Measurements from ENCODE around the gene TFRC. TPM values are rescaled to one million over a fixed set of nuclear protein-coding genes. Genes with fewer than 3 reads are reported as not detected.
"Not testable (repeated sequence)": the region's sequence is repeated elsewhere in the genome, so short reads cannot be mapped to it uniquely, and the experiment has no call there.

Gene TFRC
- total RNA-seq, 3 donors from 2014 or later: 119 to 225 (median 167) TPM

DNA sequence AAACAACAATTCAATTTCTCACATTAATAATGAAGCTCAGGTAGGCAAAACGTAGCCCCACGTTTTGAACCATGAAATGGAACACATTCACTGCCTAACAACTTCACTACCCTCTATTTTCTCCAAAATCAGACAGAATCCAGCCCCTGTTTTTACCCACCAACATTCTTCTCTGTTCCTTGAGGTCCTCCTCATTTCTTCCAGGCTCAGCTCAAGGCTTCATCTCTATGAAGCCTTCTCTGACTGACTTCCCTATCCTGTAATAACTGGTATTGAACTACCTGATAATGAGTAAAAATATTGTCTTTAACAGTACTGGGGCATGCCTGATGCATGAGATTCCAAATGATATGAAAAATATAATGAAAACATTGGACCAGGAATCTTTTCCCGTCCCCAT is 2.2 kb downstream of the TFRC start:
- TF ChIP-seq, protein P1, sequence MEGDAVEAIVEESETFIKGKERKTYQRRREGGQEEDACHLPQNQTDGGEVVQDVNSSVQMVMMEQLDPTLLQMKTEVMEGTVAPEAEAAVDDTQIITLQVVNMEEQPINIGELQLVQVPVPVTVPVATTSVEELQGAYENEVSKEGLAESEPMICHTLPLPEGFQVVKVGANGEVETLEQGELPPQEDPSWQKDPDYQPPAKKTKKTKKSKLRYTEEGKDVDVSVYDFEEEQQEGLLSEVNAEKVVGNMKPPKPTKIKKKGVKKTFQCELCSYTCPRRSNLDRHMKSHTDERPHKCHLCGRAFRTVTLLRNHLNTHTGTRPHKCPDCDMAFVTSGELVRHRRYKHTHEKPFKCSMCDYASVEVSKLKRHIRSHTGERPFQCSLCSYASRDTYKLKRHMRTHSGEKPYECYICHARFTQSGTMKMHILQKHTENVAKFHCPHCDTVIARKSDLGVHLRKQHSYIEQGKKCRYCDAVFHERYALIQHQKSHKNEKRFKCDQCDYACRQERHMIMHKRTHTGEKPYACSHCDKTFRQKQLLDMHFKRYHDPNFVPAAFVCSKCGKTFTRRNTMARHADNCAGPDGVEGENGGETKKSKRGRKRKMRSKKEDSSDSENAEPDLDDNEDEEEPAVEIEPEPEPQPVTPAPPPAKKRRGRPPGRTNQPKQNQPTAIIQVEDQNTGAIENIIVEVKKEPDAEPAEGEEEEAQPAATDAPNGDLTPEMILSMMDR (IDR thresholded peaks at IDR 0.05): no peak

DNA sequence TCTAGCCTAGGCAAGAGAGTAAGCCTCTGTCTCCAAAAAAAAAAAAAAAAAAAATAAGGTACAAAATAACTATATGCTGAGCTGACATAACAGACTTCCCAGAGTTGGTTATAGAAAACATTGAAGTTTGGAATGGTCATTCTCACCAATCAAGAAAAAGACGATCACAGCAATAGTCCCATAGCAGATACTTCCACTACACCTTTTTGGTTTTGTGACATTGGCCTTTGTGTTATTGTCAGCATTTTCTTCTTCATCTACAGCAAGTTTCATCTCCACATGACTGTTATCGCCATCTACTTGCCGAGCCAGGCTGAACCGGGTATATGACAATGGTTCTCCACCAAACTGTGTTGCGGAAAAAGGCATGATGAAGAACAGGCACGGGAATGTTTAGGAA is 6.9 kb downstream of the TFRC start:
- no peak overlapping the region for H3K4me3 ChIP-seq
- no peak for DNase-seq
- H3K4me1 ChIP-seq (ENCODE audit: low read depth): peaks cover 10% of the 10 kb centered on the region
- H3K36me3 ChIP-seq (ENCODE audit: low read depth): peaks cover 8% of the 10 kb centered on the region
- intact Hi-C loops (cut with DNase I, micrococcal nuclease): no loop called here
- no peak for ATAC-seq
- TF ChIP-seq, protein P1 (IDR thresholded peaks at IDR 0.05): no peak
- H3K9me3 ChIP-seq: no peaks in the 10 kb centered on the region

More for the DNA sequence above, 2.2 kb downstream of the TFRC start:
- no peak for DNase-seq
- Histone ChIP-seq H3K4me1 (ENCODE audit: low read depth) (peaks cover 29% of the 10 kb centered on the region), H3K9me3 (no peaks in the 10 kb centered on the region), H3K4me3 (no peak overlapping the region), H3K36me3 (ENCODE audit: low read depth) (no peaks in the 10 kb centered on the region)
- no peak for ATAC-seq
- intact Hi-C loops (cut with DNase I, micrococcal nuclease): no loop called here

DNA sequence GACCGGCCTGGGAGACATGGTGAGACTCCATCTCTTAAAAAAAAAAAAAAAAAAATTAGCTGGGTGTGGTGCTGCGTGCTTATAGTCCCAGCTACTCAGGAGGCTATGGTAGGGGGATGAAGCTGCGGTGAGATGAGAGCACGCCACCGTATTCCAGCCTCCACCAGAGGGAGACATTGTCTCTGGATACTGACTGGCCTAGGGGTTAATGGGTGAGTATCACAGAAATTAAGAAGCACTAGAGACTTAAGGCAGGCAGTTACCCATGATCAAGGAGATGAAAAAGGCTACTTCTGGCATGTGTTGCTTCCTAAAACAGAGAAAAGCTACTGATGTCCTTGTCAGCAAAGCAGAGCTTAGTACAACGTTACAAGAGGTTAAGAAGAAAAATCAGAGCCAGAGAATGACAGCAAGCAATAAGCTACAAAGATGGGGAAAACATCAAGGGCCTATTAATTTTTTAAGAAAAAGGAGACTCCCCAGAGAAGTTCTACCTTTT is 8.6 kb downstream of the TFRC start:
- ATAC-seq: peak; percentile 94
- TF ChIP-seq, protein P1 (IDR thresholded peaks at IDR 0.05): peak; percentile 52
- intact Hi-C loops (cut with DNase I, micrococcal nuclease): loop anchor here (5.0 kb wide), 1 partner anchor 124 kb away; no protein-coding TSS in a partner anchor
- H3K4me1 ChIP-seq (ENCODE audit: low read depth): no peaks in the 10 kb centered on the region
- peaks cover 8% of the 10 kb centered on the region for H3K36me3 ChIP-seq (ENCODE audit: low read depth)
- H3K9me3 ChIP-seq: no peaks in the 10 kb centered on the region
- no peak overlapping the region for H3K4me3 ChIP-seq
- DNase-seq: peak in 1 of 3 donors; percentile 85

DNA sequence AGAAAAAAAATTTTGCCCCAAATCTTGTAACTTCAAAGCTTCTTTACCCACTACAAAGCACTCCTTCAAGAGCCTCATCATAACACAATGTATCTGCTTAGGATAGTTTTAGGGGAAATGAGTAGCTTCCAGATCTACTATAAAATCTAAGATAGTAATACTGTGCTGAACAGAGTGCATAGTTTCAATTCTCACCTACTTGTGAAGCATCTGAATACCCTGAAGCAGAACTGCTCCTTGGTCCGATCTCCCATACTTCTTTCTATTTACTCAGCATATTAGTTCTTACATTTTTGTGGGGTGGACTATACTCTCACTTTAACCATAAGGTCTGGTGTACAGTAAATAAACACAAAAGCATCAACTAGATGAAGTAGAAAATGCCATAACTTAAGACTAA is 9.6 kb downstream of the TFRC start:
- H3K4me1 ChIP-seq (ENCODE audit: low read depth): no peaks in the 10 kb centered on the region
- H3K36me3 ChIP-seq (ENCODE audit: low read depth): peaks cover 8% of the 10 kb centered on the region
- H3K9me3 ChIP-seq: no peaks in the 10 kb centered on the region
- ATAC-seq (no peak), DNase-seq (no peak)
- intact Hi-C loops (cut with DNase I, micrococcal nuclease): loop anchor here (5.0 kb wide), 1 partner anchor 125 kb away; no protein-coding TSS in a partner anchor
- H3K4me3 ChIP-seq: no peak overlapping the region
- TF ChIP-seq, protein P1 (IDR thresholded peaks at IDR 0.05): no peak

DNA sequence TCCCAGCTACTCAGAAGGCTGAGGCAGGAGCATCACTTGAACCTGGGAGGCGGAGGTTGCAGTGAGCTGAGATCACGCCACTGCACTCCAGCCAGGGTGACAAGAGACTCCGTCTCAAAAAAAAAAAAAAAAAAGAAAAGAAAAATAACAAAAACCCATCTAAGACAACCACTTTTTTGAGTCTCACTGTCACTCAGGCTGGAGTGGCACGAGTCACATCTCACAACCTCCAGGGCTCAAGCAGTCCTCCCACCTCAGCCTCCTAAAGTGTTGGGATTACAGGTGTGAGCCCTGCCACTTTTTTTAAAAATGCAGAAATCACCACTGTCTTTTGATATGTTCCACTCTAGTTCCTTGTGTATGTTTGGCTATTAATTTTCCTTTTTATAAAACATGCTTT is 13.1 kb downstream of the TFRC start:
- H3K9me3 ChIP-seq; DNase-seq; intact Hi-C loops (cut with DNase I, micrococcal nuclease); ATAC-seq; H3K4me3 ChIP-seq; H3K4me1 ChIP-seq (ENCODE audit: low read depth): not testable (repeated sequence)
- peaks cover 24% of the 10 kb centered on the region for H3K36me3 ChIP-seq (ENCODE audit: low read depth)

DNA sequence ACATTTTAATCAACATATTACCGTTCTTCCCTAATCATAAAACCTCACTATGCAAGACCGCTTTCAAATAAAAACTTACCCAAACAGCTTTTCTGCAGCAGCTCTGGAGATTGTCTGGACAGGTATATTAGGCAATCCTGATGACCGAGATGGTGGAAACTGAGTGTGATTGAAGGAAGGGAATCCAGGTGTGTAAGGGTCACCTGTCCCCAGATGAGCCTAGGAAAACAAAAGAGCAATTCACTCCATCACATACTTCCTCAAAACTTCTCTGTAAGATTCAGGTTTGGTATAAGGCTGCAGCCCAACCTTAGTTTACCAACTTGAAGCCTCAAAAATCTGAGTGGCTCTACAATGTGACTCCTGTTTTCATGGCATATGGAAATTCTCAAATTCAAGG is 14.5 kb downstream of the TFRC start:
- peaks cover 27% of the 10 kb centered on the region for H3K36me3 ChIP-seq (ENCODE audit: low read depth)
- H3K4me3 ChIP-seq: no peak overlapping the region
- H3K9me3 ChIP-seq: no peaks in the 10 kb centered on the region
- peak; percentile 60 for ATAC-seq
- H3K4me1 ChIP-seq (ENCODE audit: low read depth): peaks cover 3% of the 10 kb centered on the region
- intact Hi-C loops (cut with DNase I, micrococcal nuclease): no loop called here
- TF ChIP-seq, protein P1 (IDR thresholded peaks at IDR 0.05): no peak
- DNase-seq: no peak

Measured in mucosa of descending colon (tissue), 3 donors.